SK-N-SH (cell line): ENCODE results near the gene FAM161A. TPM values are rescaled to one million over a fixed set of nuclear protein-coding genes. Genes with fewer than 3 reads are reported as not detected.

Experiments used
- CTCF ChIA-PET: fragments of 300-600, 350-600 bp; formaldehyde crosslinking; extraction: SDS; loops from one replicate; lab custom pipeline; 2021; lab: Yijun Ruan, JAX
- POLR2A ChIA-PET: fragments of 350-600 bp; sonication (Branson Sonifier 250); formaldehyde crosslinking; extraction: SDS; loops from one replicate; lab custom pipeline; 2020; ENCODE audit warnings: antibody characterized with exemption, inconsistent platforms; lab: Yijun Ruan, JAX
- DNase-seq: peaks from one replicate; pipeline ENCODE4 v3.0.0; 2012
- H2AFZ ChIP-seq: fragments of 200-600 bp; sonication (generic); 2 replicates; pipeline ENCODE4 v1.8.1; 2016; ENCODE audit warnings: antibody characterized with exemption, mild to moderate bottlenecking, low read depth
- H3F3A ChIP-seq: fragments of 200-600 bp; sonication (generic); replicated peaks from 2 replicates; pipeline ENCODE3; 2016; ENCODE audit warnings: antibody characterized with exemption, mild to moderate bottlenecking; ENCODE audit not compliant: insufficient read depth
- H3K27ac ChIP-seq, 2 experiments: fragments of 200-500 bp in 1 of 2; fragments of 200-600 bp in 1 of 2; sonication (Bioruptor generic) in 1 of 2; sonication (generic), shearing (Covaris generic) in 1 of 2; 2 replicates each; pipeline versions ENCODE4 v1.5.1 to v1.6.1; 2014 to 2016; ENCODE audit warnings: low read depth in 2 of 2, inconsistent platforms in 1 of 2, low read length in 1 of 2, mild to moderate bottlenecking in 1 of 2, mixed read lengths in 1 of 2
- H3K27me3 ChIP-seq: fragments of 200-600 bp; sonication (generic), shearing (Covaris generic); 2 replicates; pipeline ENCODE4 v1.6.1; 2016; ENCODE audit warnings: mixed run types; ENCODE audit not compliant: insufficient read depth
- H3K36me3 ChIP-seq, 2 experiments: fragments of 200-500 bp in 1 of 2; fragments of 200-600 bp in 1 of 2; sonication (Bioruptor generic) in 1 of 2; sonication (generic) in 1 of 2; replicated peaks in 1 of 2; 2 replicates each; pipeline versions ENCODE3 to v1.5.1; 2014 to 2016; ENCODE audit warnings: low read length in 1 of 2, mild to moderate bottlenecking in 1 of 2; ENCODE audit not compliant: insufficient read depth in 2 of 2, control insufficient read depth in 1 of 2
- H3K4me1 ChIP-seq, 2 experiments: fragments of 200-500 bp in 1 of 2; fragments of 200-600 bp in 1 of 2; sonication (Bioruptor generic) in 1 of 2; sonication (generic), shearing (Covaris generic) in 1 of 2; 2 replicates each; pipeline versions ENCODE4 v1.5.1 to v1.6.1; 2014 to 2016; ENCODE audit warnings: low read depth in 1 of 2, low read length in 1 of 2, mixed run types in 1 of 2; ENCODE audit not compliant: insufficient read depth in 2 of 2, control insufficient read depth in 1 of 2
- H3K4me2 ChIP-seq: fragments of 200-600 bp; sonication (generic), shearing (Covaris generic); 2 replicates; pipeline ENCODE4 v1.6.1; 2017; ENCODE audit warnings: mixed run types
- H3K4me3 ChIP-seq, 2 experiments: fragments of 200-500 bp in 1 of 2; fragments of 200-600 bp in 1 of 2; sonication (Bioruptor generic) in 1 of 2; sonication (generic), shearing (Covaris generic) in 1 of 2; 2 replicates each; pipeline versions ENCODE4 v1.5.1 to v1.8.1; 2014 to 2016; ENCODE audit warnings: low read depth in 2 of 2, inconsistent platforms in 1 of 2, low read length in 1 of 2, mild to moderate bottlenecking in 1 of 2, mixed read lengths in 1 of 2, moderate library complexity in 1 of 2
- H3K79me2 ChIP-seq: fragments of 200-600 bp; sonication (generic); 2 replicates; pipeline ENCODE4 v1.8.1; 2017; ENCODE audit warnings: mild to moderate bottlenecking; ENCODE audit not compliant: insufficient read depth
- H3K9ac ChIP-seq: fragments of 200-600 bp; sonication (generic); 2 replicates; pipeline ENCODE4 v1.6.1; 2017; ENCODE audit warnings: mixed run types
- H3K9me2 ChIP-seq: fragments of 200-600 bp; sonication (generic); 2 replicates; pipeline ENCODE4 v1.6.1; 2017; ENCODE audit warnings: mixed run types
- H3K9me3 ChIP-seq: fragments of 200-600 bp; sonication (generic); 2 replicates; pipeline ENCODE4 v1.6.1; 2017; ENCODE audit warnings: mixed run types, mild to moderate bottlenecking, moderate library complexity
- H4K20me1 ChIP-seq: fragments of 200-600 bp; sonication (generic); 2 replicates; pipeline ENCODE4 v1.6.1; 2017; ENCODE audit warnings: mild to moderate bottlenecking, mixed run types; ENCODE audit not compliant: insufficient read depth
- CHD2 ChIP-seq: fragments of 150-350 bp; IDR thresholded peaks from 2 replicates; pipeline ENCODE4 v1.6.1; 2018; ENCODE audit warnings: low read length; ENCODE audit not compliant: partially characterized antibody
- EP300 ChIP-seq, 2 experiments: IDR thresholded peaks; 2 replicates each; pipeline versions ENCODE4 v1.4.0 to v1.6.1; 2012; ENCODE audit warnings: borderline replicate concordance in 1 of 2, low read depth in 1 of 2, low read length in 1 of 2
- FOSL2 ChIP-seq: IDR thresholded peaks from 2 replicates; pipeline ENCODE4 v1.4.0; 2012; ENCODE audit warnings: low read depth, mild to moderate bottlenecking, moderate library complexity, borderline replicate concordance
- FOXJ3 ChIP-seq: sonication (generic); formaldehyde crosslinking; IDR thresholded peaks from 2 replicates; pipeline ENCODE4 v1.5.1; 2020; ENCODE audit warnings: mild to moderate bottlenecking, missing genetic modification reagents
- FOXM1 ChIP-seq: IDR thresholded peaks from 2 replicates; pipeline ENCODE4 v1.4.0; 2012; ENCODE audit warnings: low read depth, mild to moderate bottlenecking
- GATA2 ChIP-seq: sonication (generic); formaldehyde crosslinking; IDR thresholded peaks from 2 replicates; pipeline ENCODE4 v1.5.0; 2020; ENCODE audit warnings: mild to moderate bottlenecking, missing genetic modification reagents
- JUND ChIP-seq: IDR thresholded peaks from 2 replicates; pipeline ENCODE4 v1.4.0; 2012
- NFIC ChIP-seq: IDR thresholded peaks from 2 replicates; pipeline ENCODE4 v1.4.0; 2012; ENCODE audit warnings: borderline replicate concordance
- NRF1 ChIP-seq: IDR thresholded peaks from 2 replicates; pipeline ENCODE4 v1.6.1; 2012; ENCODE audit warnings: low read depth, mild to moderate bottlenecking, low read length
- PBX3 ChIP-seq: IDR thresholded peaks from 2 replicates; pipeline ENCODE4; 2012
- RFX5 ChIP-seq: IDR thresholded peaks from 2 replicates; pipeline ENCODE4 v1.6.1; 2012; ENCODE audit warnings: mild to moderate bottlenecking, improper control_type of control experiment, low read length
- SIN3A ChIP-seq: IDR thresholded peaks from 2 replicates; pipeline ENCODE4 v1.6.1; 2012; ENCODE audit warnings: low read depth, mild to moderate bottlenecking, low read length, moderate library complexity, borderline replicate concordance
- SMC3 ChIP-seq: IDR thresholded peaks from 2 replicates; pipeline ENCODE4 v1.6.1; 2012; ENCODE audit warnings: low read depth, low read length, improper control_type of control experiment
- TAF1 ChIP-seq: IDR thresholded peaks from 2 replicates; pipeline ENCODE4 v1.6.1; 2012; ENCODE audit warnings: low read depth, mild to moderate bottlenecking, low read length, moderate library complexity, borderline replicate concordance
- TCF12 ChIP-seq: IDR thresholded peaks from 2 replicates; pipeline ENCODE4 v1.4.0; 2012
- YY1 ChIP-seq: IDR thresholded peaks from 2 replicates; pipeline ENCODE4 v1.4.0; 2012; ENCODE audit warnings: low read depth, mild to moderate bottlenecking
- WGBS: methylation state at CpG from one replicate; pipeline ENCODE4 v1.1.6; 2017; ENCODE audit warnings: low lambda C conversion rate; 5-methylcytosine and 5-hydroxymethylcytosine counted together
- polyA plus RNA-seq, 3 experiments: library from polyadenylated mRNA; depleted of rRNA; stranded (reverse); fragments of >200 nt; gene quantifications; 2 replicates each; pipeline ENCODE4 v1.2.3, GENCODE V29; 2012
- TF ChIP-seq, protein P1 (sequence below): IDR thresholded peaks from 2 replicates; pipeline ENCODE4 v1.4.0; 2012; ENCODE audit warnings: low read depth, borderline replicate concordance

Gene FAM161A
- polyA plus RNA-seq, 1 of the 3 experiments (the other 2 are of a cell fraction): 0.90 TPM

DNA sequence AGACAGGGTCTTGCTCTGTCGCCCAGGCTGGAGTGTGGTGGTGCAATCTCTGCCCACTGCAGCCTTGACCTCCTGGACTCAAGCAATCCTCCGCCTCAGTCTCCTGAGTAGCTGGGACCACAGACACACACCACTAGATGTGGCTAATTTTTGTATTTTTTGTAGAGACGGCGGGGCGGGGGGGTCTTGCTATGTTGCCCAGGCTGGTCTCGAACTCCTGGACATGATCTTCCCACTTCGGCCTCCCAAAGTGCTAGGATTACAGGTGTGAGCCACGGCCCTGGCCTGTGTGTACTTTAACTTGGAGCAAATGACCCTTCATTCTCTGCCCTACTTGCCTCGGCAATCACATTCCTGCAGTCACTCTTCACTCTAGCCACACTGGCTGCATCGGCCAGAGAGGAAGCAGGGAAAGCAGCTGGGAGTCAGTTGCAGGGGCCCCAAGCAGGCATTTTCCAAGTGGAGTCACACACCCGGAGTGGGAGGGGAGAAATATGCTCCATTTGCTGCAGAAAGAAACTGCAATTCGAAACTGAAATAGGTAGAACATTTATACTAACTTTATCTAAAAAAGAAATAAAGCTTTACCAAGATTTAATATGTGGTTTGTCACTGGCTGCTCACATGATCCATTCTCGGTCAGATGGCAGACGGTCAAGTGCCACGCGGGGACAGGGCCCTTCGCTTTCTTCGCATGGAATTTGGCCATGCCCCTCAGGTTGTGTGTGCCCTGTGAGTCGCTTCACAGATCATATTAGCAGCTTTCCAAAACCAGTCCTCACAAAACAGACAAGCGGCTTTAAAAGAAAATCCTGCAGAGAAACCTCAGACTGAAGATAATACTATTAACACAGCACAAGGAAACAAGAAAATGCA, 37.1 kb downstream of the FAM161A start:
- no peaks in the 10 kb centered on the region for H3K79me2 ChIP-seq
- CTCF ChIA-PET: interaction anchor here (0.6 kb wide), 1 partner anchor 10 kb away, joined by 3 read pairs; no protein-coding TSS in a partner anchor
- no peak overlapping the region for H3K27ac ChIP-seq
- POLR2A ChIA-PET: no interaction called here
- no peak overlapping the region for H3K4me3 ChIP-seq
- DNase-seq: no peak
- no peak overlapping the region for H3K9ac ChIP-seq
- no peaks in the 10 kb centered on the region; the same call in 1 of the 2 replicates for H3K27me3 ChIP-seq
- WGBS: 76% methylated on average over 20 of the region's 20 CpGs
- H3K36me3 ChIP-seq: no peaks in the 10 kb centered on the region
- H3F3A ChIP-seq: no peaks in the 10 kb centered on the region
- no peaks in the 10 kb centered on the region for H4K20me1 ChIP-seq
- H3K4me1 ChIP-seq: no peaks in the 10 kb centered on the region
- TF ChIP-seq SMC3: no peak
- no peak for TF ChIP-seq FOXM1
- TF ChIP-seq FOSL2: no peak
- no peak for TF ChIP-seq PBX3
- TF ChIP-seq SIN3A: no peak
- no peak for TF ChIP-seq JUND
- no peak for TF ChIP-seq RFX5
- no peak for TF ChIP-seq YY1
- no peak for TF ChIP-seq GATA2 (CRISPR knock-in tag)
- TF ChIP-seq FOXJ3 (CRISPR knock-in tag): no peak
- TF ChIP-seq CHD2: no peak
- TF ChIP-seq TAF1: no peak
- TF ChIP-seq NFIC: no peak
- TF ChIP-seq TCF12: no peak
- no peak for TF ChIP-seq EP300 (IDR thresholded peaks at IDR 0.05; ENCODE audit: borderline replicate concordance in 1 of 2, low read depth in 1 of 2, low read length in 1 of 2)
- TF ChIP-seq, protein P1, sequence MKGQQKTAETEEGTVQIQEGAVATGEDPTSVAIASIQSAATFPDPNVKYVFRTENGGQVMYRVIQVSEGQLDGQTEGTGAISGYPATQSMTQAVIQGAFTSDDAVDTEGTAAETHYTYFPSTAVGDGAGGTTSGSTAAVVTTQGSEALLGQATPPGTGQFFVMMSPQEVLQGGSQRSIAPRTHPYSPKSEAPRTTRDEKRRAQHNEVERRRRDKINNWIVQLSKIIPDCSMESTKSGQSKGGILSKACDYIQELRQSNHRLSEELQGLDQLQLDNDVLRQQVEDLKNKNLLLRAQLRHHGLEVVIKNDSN: no peak
- no peak for TF ChIP-seq NRF1
- no peak overlapping the region for H2AFZ ChIP-seq
- H3K9me2 ChIP-seq: no peaks in the 10 kb centered on the region
- H3K4me2 ChIP-seq: no peak overlapping the region
- H3K9me3 ChIP-seq: no peaks in the 10 kb centered on the region
